Measurements from ENCODE around the gene SLU7. TPM values are rescaled to one million over a fixed set of nuclear protein-coding genes. Genes with fewer than 3 reads are reported as not detected.

Gene SLU7
- total RNA-seq, 1 donor from 2014 or later = 54.1 TPM

DNA sequence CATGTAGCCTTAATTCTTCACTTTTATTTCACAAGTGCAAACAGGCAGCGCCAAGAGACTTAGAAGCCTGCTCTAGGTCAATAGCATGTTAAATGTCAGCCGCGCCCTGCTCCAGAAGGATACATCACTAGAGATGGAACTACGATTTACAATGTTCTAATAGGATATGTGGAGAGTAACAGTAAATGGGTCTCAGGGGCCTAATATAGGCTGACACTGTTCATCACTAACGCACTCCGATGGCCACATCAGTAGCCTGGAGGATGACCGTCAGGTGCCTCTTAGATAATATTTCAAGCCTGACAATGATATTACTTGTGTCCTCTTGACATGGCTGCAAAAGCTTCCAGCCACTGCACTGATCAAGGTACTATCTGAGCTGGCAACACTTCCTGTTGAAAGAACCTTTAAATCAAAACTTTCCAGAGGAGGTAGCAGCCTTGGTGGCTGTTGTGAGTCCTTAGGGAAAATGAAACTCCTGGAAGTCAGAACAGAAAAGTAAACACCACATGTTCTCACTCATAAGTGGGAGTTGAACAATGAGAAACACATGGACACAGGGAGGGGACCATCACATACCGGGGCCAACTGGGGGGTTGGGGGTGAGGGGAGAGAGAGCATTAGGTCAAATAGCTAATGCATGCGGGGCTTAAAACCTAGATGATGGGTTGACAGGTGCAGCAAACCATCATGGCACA lies 37.7 kb upstream of the SLU7 start:
- Mint-ChIP-seq H3K27me3 (ENCODE audit: unreplicated experiment) (peaks cover 25% of the 10 kb centered on the region), H3K27ac (ENCODE audit: unreplicated experiment) (no peak overlapping the region), H3K4me1 (ENCODE audit: unreplicated experiment) (no peaks in the 10 kb centered on the region), H3K36me3 (ENCODE audit: unreplicated experiment) (no peaks in the 10 kb centered on the region), H3K4me3 (ENCODE audit: unreplicated experiment) (no peak overlapping the region), H3K9me3 (ENCODE audit: unreplicated experiment) (no peaks in the 10 kb centered on the region)
- peak; percentile 15 for DNase-seq (ENCODE audit: extremely low spot score, unreplicated experiment)
- TF ChIP-seq, protein P1, sequence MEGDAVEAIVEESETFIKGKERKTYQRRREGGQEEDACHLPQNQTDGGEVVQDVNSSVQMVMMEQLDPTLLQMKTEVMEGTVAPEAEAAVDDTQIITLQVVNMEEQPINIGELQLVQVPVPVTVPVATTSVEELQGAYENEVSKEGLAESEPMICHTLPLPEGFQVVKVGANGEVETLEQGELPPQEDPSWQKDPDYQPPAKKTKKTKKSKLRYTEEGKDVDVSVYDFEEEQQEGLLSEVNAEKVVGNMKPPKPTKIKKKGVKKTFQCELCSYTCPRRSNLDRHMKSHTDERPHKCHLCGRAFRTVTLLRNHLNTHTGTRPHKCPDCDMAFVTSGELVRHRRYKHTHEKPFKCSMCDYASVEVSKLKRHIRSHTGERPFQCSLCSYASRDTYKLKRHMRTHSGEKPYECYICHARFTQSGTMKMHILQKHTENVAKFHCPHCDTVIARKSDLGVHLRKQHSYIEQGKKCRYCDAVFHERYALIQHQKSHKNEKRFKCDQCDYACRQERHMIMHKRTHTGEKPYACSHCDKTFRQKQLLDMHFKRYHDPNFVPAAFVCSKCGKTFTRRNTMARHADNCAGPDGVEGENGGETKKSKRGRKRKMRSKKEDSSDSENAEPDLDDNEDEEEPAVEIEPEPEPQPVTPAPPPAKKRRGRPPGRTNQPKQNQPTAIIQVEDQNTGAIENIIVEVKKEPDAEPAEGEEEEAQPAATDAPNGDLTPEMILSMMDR (IDR thresholded peaks at IDR 0.05) = no peak

DNA sequence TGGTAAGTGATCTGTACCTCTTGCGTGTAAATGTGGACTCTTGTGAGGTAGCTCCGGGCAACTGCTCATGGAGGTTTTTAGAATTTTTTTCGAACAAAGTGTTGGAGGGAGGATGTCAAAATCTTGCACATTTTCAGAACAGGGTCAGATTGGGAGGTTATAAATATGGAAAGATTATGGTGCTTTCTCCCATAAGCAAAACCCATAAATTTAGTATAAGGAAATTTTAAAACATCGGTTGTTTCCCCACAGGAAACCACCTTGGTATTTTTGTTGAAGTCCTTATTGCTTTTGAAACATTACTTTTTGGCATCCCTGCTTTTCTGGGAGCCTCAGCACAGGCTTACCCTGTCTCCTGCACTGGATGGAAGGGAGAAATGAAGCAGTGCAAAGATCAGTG lies 36.7 kb upstream of the SLU7 start:
- Mint-ChIP-seq H3K36me3 (ENCODE audit: unreplicated experiment) (no peaks in the 10 kb centered on the region), H3K4me1 (ENCODE audit: unreplicated experiment) (no peaks in the 10 kb centered on the region), H3K4me3 (ENCODE audit: unreplicated experiment) (no peak overlapping the region), H3K9me3 (ENCODE audit: unreplicated experiment) (no peaks in the 10 kb centered on the region), H3K27me3 (ENCODE audit: unreplicated experiment) (peaks cover 25% of the 10 kb centered on the region), H3K27ac (ENCODE audit: unreplicated experiment) (no peak overlapping the region)
- no peak for DNase-seq (ENCODE audit: extremely low spot score, unreplicated experiment)
- TF ChIP-seq, protein P1 (IDR thresholded peaks at IDR 0.05) = no peak

DNA sequence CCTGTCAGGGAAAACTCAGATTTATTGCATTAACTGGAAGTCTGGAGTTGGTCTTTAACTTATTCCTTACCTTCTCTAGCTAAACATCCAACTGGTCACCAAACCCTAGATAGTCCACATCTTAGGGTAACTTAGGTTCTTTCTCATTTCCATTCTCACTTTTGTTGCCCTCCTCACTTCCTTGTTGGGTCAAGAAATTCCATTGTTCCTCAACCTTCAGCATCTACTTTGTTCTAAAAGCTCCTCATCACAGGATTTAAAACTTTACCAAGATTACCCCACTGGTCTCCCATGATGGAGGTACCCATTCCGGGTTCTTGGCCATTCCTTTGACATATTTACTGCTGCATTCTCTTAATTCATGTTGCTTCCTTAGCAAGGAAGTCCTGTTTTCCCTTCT lies 34.9 kb upstream of the SLU7 start:
- Mint-ChIP-seq H3K36me3 (ENCODE audit: unreplicated experiment) (no peaks in the 10 kb centered on the region), H3K27me3 (ENCODE audit: unreplicated experiment) (peaks cover 27% of the 10 kb centered on the region), H3K27ac (ENCODE audit: unreplicated experiment) (no peak overlapping the region), H3K4me1 (ENCODE audit: unreplicated experiment) (no peaks in the 10 kb centered on the region), H3K9me3 (ENCODE audit: unreplicated experiment) (peaks cover 4% of the 10 kb centered on the region), H3K4me3 (ENCODE audit: unreplicated experiment) (no peak overlapping the region)
- no peak for DNase-seq (ENCODE audit: extremely low spot score, unreplicated experiment)
- TF ChIP-seq, protein P1 (IDR thresholded peaks at IDR 0.05) = no peak

DNA sequence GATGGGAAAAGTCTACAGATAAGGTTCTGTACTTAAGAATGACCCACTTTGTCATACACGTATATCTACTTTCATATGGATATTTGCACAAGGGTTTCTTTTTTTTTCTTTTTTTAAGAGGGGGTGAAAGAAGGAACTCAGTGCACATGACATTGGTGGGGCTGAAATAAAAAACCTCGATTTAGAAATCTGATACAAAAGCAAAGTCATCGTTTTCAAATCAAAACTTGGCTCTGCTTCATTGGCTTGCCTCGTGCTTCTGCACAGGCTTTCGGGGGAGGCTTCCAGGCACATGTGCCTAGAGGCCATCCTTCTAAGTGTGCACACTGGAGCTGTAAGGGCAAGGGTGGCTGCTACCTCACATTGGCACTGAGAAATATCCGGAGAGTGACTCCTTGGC lies 33.9 kb upstream of the SLU7 start:
- Mint-ChIP-seq H3K27ac (ENCODE audit: unreplicated experiment) (no peak overlapping the region), H3K9me3 (ENCODE audit: unreplicated experiment) (peaks cover 4% of the 10 kb centered on the region), H3K4me3 (ENCODE audit: unreplicated experiment) (no peak overlapping the region)

DNA sequence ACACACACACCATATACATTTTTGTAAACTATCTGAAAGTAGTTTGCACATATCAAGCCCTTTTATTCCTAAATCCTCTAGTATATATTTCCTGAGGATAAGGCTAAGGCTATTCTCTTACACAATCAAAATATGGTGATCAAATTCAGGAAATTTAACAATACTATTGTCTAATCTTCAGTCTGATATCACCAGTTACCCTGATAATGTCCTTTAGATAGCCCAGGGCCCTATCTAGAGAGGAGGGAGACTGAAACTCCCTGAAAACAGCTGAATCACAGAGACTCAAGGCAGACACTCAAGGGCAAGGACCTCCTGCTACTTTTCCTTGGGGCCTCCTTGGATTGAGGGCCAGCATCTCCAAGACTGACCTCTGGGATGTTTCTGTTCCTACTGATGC lies 33.2 kb upstream of the SLU7 start:
- H3K4me1 Mint-ChIP-seq (ENCODE audit: unreplicated experiment) = no peaks in the 10 kb centered on the region
- peaks cover 4% of the 10 kb centered on the region for H3K9me3 Mint-ChIP-seq (ENCODE audit: unreplicated experiment)
- TF ChIP-seq, protein P1 (IDR thresholded peaks at IDR 0.05) = no peak
- DNase-seq (ENCODE audit: extremely low spot score, unreplicated experiment) = no peak
- no peaks in the 10 kb centered on the region for H3K36me3 Mint-ChIP-seq (ENCODE audit: unreplicated experiment)
- no peak overlapping the region for H3K27ac Mint-ChIP-seq (ENCODE audit: unreplicated experiment)
- H3K4me3 Mint-ChIP-seq (ENCODE audit: unreplicated experiment) = no peak overlapping the region
- peaks cover 35% of the 10 kb centered on the region for H3K27me3 Mint-ChIP-seq (ENCODE audit: unreplicated experiment)

More for the DNA sequence above, 33.9 kb upstream of the SLU7 start:
- Mint-ChIP-seq H3K27me3 (ENCODE audit: unreplicated experiment) (peaks cover 33% of the 10 kb centered on the region), H3K4me1 (ENCODE audit: unreplicated experiment) (no peaks in the 10 kb centered on the region), H3K36me3 (ENCODE audit: unreplicated experiment) (no peaks in the 10 kb centered on the region)
- TF ChIP-seq, protein P1 (IDR thresholded peaks at IDR 0.05) = no peak
- DNase-seq (ENCODE audit: extremely low spot score, unreplicated experiment) = no peak

All from osteocyte (in vitro differentiated cells).